Activated T-cell treated with anti-CD3 and anti-CD28 coated beads for 4 hours (primary cell): ENCODE data around the gene LLGL2.

ENCODE experiments used
- DNase-seq: peaks from one replicate; pipeline ENCODE4 v3.0.0-alpha.2; 2020

The LLGL2 gene

DNA sequence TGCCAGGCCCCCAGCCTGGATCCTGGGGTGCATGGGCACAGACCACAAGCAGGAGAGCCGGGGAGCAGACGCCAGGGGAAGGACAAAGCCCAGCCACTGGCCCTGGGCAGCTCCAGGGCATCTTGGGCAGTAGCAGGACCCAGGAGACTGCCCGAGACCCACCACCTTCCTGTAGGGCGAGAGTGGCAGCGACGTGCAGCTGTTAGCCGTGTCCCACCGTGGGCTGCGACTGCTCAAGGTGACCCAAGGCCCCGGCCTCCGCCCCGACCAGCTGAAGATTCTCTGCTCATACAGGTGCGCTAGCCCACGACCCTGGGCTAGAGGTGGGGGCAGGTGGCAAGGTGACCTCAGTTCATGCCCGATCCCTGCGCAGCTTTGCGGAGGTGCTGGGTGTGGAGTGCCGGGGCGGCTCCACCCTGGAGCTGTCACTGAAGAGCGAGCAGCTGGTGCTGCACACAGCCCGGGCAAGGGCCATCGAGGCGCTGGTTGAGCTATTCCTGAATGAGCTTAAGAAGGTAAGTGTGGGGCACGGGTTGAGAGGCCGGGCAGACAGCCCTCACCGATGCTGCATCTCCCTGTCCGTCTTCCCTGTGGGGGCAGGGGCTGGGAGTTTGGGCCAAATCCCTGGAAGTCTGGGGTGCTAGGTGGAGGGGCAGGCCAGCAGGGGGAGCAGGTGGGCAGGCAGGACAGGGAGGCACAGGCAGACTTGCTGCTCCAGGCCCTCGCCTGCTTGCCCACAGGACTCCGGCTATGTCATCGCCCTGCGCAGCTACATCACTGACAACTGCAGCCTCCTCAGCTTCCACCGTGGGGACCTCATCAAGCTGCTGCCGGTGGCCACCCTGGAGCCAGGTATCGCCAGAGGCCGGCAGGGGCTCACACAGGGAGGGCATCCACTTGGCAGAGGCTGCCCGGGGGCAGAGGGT, 94.3 kb downstream of the LLGL2 start:
- no peak for DNase-seq

DNA sequence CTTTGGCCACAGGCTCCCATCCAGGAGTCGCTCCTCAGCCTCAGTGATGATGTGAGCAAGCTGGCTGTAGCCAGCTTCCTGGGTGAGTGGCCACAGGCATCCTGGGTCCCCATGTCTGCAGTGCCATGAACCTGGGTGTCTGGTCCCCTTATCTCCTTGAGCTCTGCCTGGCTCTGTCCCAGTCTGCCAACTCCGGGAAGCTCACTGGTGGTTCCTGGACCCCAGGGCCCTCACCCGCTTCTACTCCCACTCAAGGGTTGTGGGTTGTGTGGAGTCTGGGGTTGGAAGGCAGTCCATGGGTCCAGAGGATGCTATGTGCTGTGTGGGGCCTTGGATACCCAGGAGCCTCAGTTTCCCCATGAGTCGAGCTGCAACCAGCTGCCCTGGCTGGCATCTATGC, 96.0 kb downstream of the LLGL2 start:
- no peak for DNase-seq

DNA sequence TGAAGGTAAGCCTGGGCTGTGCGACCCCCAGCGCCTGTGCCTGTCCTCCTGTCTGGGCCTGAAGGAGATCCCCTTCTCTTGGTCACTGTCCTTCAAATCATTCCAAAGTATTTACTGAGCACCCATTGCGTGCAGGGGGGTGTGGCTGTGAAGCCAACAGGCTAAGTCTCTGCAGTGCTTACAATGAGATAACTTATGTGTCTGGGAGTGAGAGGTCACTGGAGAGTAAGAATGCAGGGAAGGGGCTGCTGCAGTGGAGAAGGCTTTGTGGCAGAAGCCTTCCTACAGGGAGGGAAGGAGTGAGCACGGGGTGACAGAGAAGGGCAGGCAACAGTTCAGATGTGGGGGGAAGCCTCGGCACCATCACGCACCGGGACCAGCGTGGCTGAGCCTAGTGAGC, 96.6 kb downstream of the LLGL2 start:
- DNase-seq, result no peak

DNA sequence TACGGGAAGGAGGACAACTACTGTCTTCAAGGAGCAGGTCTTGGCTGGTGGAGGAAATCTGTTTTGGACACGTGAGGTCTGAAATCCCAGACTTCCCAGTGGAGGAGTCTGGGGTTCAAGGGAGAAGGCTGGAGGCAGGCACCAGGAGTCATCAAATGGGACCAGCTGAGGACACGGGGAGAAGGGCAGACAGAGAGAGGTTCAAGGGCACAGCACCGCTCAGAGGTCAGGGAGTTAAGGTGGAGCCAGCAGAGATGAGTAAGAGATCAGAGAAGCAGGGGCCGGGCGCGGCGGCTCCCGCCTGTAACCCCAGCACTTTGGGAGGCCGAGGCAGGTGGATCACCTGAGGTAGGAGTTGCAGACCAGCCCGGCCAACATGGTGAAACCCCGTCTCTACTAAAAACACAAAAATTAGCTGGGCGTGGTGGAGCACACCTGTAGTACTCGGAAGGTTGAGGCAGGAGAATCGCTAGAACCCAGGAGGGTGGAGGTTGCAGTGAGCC, 97.3 kb downstream of the LLGL2 start:
- DNase-seq, result no peak

DNA sequence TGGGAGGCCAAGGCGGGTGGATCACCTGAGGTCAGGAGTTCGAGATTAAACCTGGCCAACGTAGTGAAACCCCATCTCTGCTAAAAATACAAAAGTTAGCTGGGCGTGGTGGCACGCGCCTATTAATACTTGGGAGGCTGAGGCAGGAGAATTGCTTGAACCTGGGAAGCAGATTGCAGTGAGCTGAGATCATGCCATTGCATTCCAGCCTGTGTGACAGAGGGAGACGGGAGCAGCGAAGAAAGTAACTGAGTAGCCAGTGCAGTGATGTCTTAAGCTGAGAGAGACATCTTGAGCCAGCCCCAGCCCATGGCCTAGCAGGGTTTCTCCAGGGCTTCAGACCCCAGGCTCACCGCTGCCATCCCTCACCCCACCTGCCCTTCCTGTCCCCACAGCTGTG, 97.9 kb downstream of the LLGL2 start:
- no peak for DNase-seq

DNA sequence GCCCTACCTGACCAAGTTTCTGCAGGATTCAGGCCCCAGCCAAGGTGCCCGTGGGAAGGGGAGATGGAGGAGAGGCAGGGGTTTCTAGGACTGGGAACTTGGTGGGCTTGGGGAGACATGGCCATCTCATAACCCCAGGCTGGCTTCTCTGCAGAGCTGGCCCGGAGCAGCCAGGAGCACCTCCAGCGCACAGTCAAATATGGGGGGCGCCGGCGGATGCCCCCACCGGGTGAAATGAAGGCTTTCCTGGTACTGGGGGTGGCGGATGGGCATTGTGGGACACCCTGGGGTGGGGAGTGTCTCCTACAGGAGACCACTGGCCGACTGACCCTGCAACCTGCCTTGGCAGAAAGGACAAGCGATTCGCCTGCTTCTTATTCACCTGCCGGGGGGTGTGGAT, 98.5 kb downstream of the LLGL2 start:
- no peak for DNase-seq
